Smooth muscle cell (in vitro differentiated cells): ENCODE results near the gene TRAPPC3. TPM values are rescaled to one million over a fixed set of nuclear protein-coding genes. Genes with fewer than 3 reads are reported as not detected.

ENCODE experiments used
- DNase-seq: peaks from one replicate; lab custom pipeline; 2025; ENCODE audit not compliant: unreplicated experiment; lab: John Stamatoyannopoulos, UW
- H2AFZ ChIP-seq: fragments of 200-600 bp; sonication (generic); 2 replicates; pipeline ENCODE4 v1.6.0; 2016; ENCODE audit warnings: antibody characterized with exemption, low read depth, mild to moderate bottlenecking
- H3F3A ChIP-seq: fragments of 200-600 bp; sonication (generic); 2 replicates; pipeline ENCODE4 v1.6.0; 2017; ENCODE audit warnings: antibody characterized with exemption, low read depth
- H3K27ac ChIP-seq: fragments of 200-600 bp; sonication (generic); 2 replicates; pipeline ENCODE4 v1.5.1; 2016; ENCODE audit warnings: low read depth, mild to moderate bottlenecking
- H3K27me3 ChIP-seq: fragments of 200-600 bp; sonication (generic); 2 replicates; pipeline ENCODE4 v1.6.1; 2016; ENCODE audit warnings: low read depth, mild to moderate bottlenecking
- H3K36me3 ChIP-seq: fragments of 200-600 bp; sonication (generic); 2 replicates; pipeline ENCODE4 v1.5.1; 2016; ENCODE audit warnings: low read depth
- H3K4me1 ChIP-seq: fragments of 200-600 bp; sonication (generic); 2 replicates; pipeline ENCODE4 v1.5.1; 2016; ENCODE audit warnings: low read depth
- H3K4me2 ChIP-seq: fragments of 200-600 bp; sonication (generic); 2 replicates; pipeline ENCODE4 v1.6.0; 2016; ENCODE audit warnings: mild to moderate bottlenecking
- H3K4me3 ChIP-seq: fragments of 200-600 bp; sonication (generic); 2 replicates; pipeline ENCODE4 v1.5.1; 2016; ENCODE audit warnings: mild to moderate bottlenecking
- H3K79me2 ChIP-seq: fragments of 200-600 bp; sonication (generic); 2 replicates; pipeline ENCODE4 v1.6.0; 2016; ENCODE audit warnings: low read depth, mild to moderate bottlenecking
- H3K9ac ChIP-seq: fragments of 200-600 bp; sonication (generic); 2 replicates; pipeline ENCODE4 v1.6.0; 2016; ENCODE audit warnings: low read depth
- H3K9me3 ChIP-seq: fragments of 200-600 bp; sonication (generic); replicated peaks from 2 replicates; pipeline ENCODE4 v1.5.1; 2016; ENCODE audit warnings: low read depth
- H4K20me1 ChIP-seq: fragments of 200-600 bp; sonication (generic); 2 replicates; pipeline ENCODE4 v1.6.0; 2016; ENCODE audit warnings: low read depth
- WGBS: methylation state at CpG from one replicate; pipeline ENCODE4 v1.1.7; 2016; ENCODE audit warnings: low lambda C conversion rate; 5-methylcytosine and 5-hydroxymethylcytosine counted together
- polyA plus RNA-seq: library from polyadenylated mRNA; unstranded; fragments of >200 nt; fragmentation: Nextera tagmentation; extraction: Ambion mirVana; gene quantifications from 2 replicates; pipeline ENCODE4 v1.2.1, GENCODE V29; 2016
- small RNA-seq: library from RNA; depleted of rRNA; stranded (forward); fragments of <200 nt; gene quantifications from one replicate; pipeline ENCODE3, GENCODE V24; 2014
- total RNA-seq: library from RNA; depleted of rRNA; stranded (reverse); fragments of >200 nt; gene quantifications from 2 replicates; pipeline ENCODE4 v1.2.3, GENCODE V29; 2014
- TF ChIP-seq, protein P1 (sequence below): fragments of 200-600 bp; sonication (generic); IDR thresholded peaks from 2 replicates; pipeline ENCODE4 v1.5.1; 2017; ENCODE audit warnings: borderline replicate concordance, mild to moderate bottlenecking, antibody characterized with exemption; ENCODE audit not compliant: insufficient read depth, poor library complexity, severe bottlenecking

Gene TRAPPC3
- total and polyA plus RNA-seq, 2 experiments from 2014 or later = 67.8 to 113 TPM

DNA sequence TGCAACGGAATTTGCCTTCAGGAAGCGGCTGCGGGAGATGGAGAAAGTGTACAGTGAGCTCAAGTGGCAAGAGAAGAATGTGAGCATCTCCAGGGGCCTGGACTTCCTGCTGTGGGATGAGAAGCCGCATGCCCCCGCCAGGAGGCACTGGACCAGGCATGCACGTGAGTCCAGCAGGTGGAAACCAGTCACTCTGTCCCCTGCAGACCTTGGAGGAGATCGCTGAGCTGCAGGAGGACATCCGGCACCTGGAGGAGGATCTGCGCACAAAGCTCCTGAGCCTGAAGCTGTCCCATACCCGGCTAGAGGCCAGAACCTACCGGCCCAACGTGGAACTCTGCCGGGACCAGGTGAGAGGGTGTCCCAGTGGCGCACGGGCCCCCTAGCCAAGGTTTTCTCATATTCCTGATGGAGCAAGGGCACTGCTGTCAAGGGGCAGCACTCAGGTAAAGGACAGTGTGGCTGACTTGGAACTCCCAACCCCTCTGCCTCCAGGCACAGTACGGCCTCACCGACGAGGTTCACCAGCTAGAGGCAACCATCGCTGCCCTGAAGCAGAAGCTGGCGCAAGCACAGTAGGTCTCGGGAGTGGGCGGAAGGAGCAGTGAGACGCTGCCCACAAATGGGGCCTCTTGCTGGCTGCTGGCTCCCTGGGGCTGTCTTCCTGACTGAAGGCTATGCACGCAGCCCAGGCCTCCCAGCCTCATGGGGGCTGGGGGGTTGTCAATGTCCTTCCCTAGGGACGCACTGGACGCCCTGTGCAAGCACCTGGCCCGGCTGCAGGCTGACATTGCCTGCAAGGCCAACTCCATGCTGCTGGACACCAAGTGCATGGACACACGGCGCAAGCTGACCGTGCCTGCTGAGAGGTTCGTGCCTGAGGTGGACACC lies 61.8 kb downstream of the TRAPPC3 start:
- DNase-seq = no peak
- no peak overlapping the region for H3K9ac ChIP-seq
- no peak overlapping the region for H3K27ac ChIP-seq

More for the DNA sequence above, 61.8 kb downstream of the TRAPPC3 start:
- peaks cover 20% of the 10 kb centered on the region for H3K79me2 ChIP-seq
- H3K4me2 ChIP-seq = no peak overlapping the region
- H3F3A ChIP-seq = no peaks in the 10 kb centered on the region
- H3K36me3 ChIP-seq = no peaks in the 10 kb centered on the region
- peaks cover 30% of the 10 kb centered on the region for H3K4me1 ChIP-seq
- H2AFZ ChIP-seq = peak overlapping the region; percentile 91
- H3K27me3 ChIP-seq = no peaks in the 10 kb centered on the region
- H4K20me1 ChIP-seq = no peaks in the 10 kb centered on the region
- TF ChIP-seq, protein P1, sequence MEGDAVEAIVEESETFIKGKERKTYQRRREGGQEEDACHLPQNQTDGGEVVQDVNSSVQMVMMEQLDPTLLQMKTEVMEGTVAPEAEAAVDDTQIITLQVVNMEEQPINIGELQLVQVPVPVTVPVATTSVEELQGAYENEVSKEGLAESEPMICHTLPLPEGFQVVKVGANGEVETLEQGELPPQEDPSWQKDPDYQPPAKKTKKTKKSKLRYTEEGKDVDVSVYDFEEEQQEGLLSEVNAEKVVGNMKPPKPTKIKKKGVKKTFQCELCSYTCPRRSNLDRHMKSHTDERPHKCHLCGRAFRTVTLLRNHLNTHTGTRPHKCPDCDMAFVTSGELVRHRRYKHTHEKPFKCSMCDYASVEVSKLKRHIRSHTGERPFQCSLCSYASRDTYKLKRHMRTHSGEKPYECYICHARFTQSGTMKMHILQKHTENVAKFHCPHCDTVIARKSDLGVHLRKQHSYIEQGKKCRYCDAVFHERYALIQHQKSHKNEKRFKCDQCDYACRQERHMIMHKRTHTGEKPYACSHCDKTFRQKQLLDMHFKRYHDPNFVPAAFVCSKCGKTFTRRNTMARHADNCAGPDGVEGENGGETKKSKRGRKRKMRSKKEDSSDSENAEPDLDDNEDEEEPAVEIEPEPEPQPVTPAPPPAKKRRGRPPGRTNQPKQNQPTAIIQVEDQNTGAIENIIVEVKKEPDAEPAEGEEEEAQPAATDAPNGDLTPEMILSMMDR = no peak
- 94% methylated on average over 31 of the region's 31 CpGs for WGBS
- H3K9me3 ChIP-seq = no peaks in the 10 kb centered on the region
- H3K4me3 ChIP-seq = no peak overlapping the region

Small RNA genes lying within 50 kb of the gene (small RNA-seq; reads per million reads assigned to genes)
- not detected for gene RN7SL131P

Other genes with a start within 250 kb of the TRAPPC3 start
- gene AGO3, start 218.4 kb downstream of the TRAPPC3 start, total RNA-seq = 22.6 and 31.6 TPM in 2 replicates
- gene AGO3, start 218.4 kb downstream of the TRAPPC3 start, polyA plus RNA-seq = 14.3 and 22.9 TPM in 2 replicates
- 0.27 TPM in 1 of 2 replicates, not detected in the other for gene TEKT2, start 65.4 kb downstream of the TRAPPC3 start, total RNA-seq
- gene TEKT2, start 65.4 kb downstream of the TRAPPC3 start, polyA plus RNA-seq = 0.66 and 0.85 TPM in 2 replicates
- 26.7 and 31.0 TPM in 2 replicates for gene ADPRS, start 60.6 kb downstream of the TRAPPC3 start, total RNA-seq
- gene ADPRS, start 60.6 kb downstream of the TRAPPC3 start, polyA plus RNA-seq = 38.8 and 44.1 TPM in 2 replicates
- gene COL8A2, start 24.3 kb downstream of the TRAPPC3 start, total RNA-seq = 21.7 and 32.9 TPM in 2 replicates
- 35.9 and 59.0 TPM in 2 replicates for gene COL8A2, start 24.3 kb downstream of the TRAPPC3 start, polyA plus RNA-seq
- 102 and 109 TPM in 2 replicates for gene MAP7D1, start 6.7 kb upstream of the TRAPPC3 start, total RNA-seq
- gene MAP7D1, start 6.7 kb upstream of the TRAPPC3 start, polyA plus RNA-seq = 169 and 186 TPM in 2 replicates
- gene THRAP3, start 75.0 kb upstream of the TRAPPC3 start, total RNA-seq = 60.5 and 97.2 TPM in 2 replicates
- 44.1 and 45.1 TPM in 2 replicates for gene THRAP3, start 75.0 kb upstream of the TRAPPC3 start, polyA plus RNA-seq
- gene SH3D21, start 156.9 kb upstream of the TRAPPC3 start, total RNA-seq = 12.0 and 16.4 TPM in 2 replicates
- gene SH3D21, start 156.9 kb upstream of the TRAPPC3 start, polyA plus RNA-seq = 6.9 and 8.2 TPM in 2 replicates
- 49.8 and 88.7 TPM in 2 replicates for gene EVA1B, start 174.2 kb upstream of the TRAPPC3 start, total RNA-seq
- 164 and 182 TPM in 2 replicates for gene EVA1B, start 174.2 kb upstream of the TRAPPC3 start, polyA plus RNA-seq
- 7.2 and 8.4 TPM in 2 replicates for gene STK40, start 236.4 kb upstream of the TRAPPC3 start, total RNA-seq
- 18.8 and 28.3 TPM in 2 replicates for gene STK40, start 236.4 kb upstream of the TRAPPC3 start, polyA plus RNA-seq
- 6.9 and 12.2 TPM in 2 replicates for gene LSM10, start 248.4 kb upstream of the TRAPPC3 start, total RNA-seq
- 59.4 and 72.9 TPM in 2 replicates for gene LSM10, start 248.4 kb upstream of the TRAPPC3 start, polyA plus RNA-seq